Stimulated activated CD4-positive, alpha-beta T cell treated with anti-CD3 and anti-CD28 coated beads, Interleukin-4, amount 100 ng/mL, for 48 hours (primary cell): ENCODE results near the gene ZCCHC24.
"Not testable (repeated sequence)": the region's sequence is repeated elsewhere in the genome, so short reads cannot be mapped to it uniquely, and the experiment has no call there.

Experiments used
- DNase-seq, 2 donors: peaks; one replicate each; pipeline ENCODE4 v3.0.0-alpha.2; 2020; ENCODE audit warnings: low read depth in 2 of 2

Gene ZCCHC24

DNA sequence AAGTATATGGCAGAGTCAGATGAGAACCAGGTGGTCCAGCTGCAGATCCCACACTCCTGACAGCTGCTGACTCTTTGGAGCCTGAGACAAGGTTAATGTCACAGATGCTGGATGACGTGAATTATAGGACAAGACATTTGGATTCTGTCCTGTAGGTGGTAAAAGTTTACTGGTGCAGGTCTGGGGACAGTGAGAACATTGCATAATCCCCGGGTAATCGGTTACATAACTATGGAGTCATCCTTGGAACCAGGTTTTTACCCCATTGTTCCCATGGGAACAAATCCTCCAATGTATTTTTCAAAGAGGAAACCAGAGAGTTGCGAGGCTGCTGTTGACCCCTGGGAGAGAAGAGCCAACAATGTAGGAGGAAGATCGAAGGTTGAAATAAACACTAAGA, 27.5 kb upstream of the ZCCHC24 start:
- DNase-seq = no peak

DNA sequence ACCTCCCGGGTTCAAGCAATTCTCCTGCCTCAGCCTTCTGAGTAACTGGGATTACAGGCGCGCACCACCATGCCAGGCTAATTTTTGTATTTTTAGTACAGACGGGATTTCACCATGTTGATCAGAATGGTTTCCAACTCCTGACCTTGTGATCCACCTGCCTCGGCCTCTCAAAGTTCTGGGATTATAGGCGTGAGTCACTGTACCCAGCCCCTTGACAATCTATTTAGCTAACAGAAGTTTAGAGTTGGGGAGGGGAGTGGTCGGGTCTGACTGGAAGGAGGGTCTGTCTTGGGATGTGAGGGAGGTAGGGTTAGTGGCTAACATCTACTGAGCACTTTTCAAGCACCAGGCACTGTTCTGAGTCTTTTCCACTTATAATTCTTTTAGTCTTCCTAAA, 27.0 kb upstream of the ZCCHC24 start:
- DNase-seq = no peak

DNA sequence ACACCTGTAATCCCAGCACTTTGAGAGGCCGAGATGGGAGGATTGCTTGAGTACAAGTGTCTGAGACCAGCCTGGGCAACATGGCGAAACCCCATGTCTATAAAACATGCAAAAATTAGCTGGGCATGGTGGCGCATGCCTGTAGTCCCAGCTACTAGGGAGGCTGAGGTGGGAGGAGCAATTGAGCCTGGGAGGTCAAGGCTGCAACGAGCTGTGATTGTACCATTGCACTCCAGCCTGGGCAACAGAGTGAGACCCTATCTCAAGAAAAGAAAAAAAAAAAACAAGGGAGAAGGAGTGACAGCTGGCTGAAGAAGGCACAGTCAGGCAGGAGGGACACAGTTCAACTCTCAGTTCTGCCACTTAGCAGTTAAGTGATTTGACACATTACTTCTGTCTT, 26.4 kb upstream of the ZCCHC24 start:
- no peak for DNase-seq

DNA sequence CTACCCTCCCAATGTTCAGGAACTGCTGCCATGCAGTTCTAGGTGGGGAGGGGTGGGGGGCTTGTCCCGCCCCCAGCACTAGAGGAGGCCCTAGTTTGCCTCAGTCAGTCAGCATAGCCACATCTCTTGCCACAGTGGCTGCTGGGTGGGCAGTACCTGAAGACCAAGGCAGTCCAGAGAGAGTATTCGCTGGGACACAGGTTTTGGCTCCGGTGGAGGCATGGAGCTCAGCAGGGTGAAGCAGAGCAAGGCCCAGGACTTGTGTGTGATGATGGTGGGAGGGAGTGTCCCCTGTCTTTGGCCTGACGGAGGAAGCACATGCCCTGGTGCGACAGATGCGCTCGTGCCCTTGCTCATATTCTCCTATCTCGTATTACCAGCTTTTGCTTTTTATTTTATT, 24.7 kb upstream of the ZCCHC24 start:
- no peak for DNase-seq

DNA sequence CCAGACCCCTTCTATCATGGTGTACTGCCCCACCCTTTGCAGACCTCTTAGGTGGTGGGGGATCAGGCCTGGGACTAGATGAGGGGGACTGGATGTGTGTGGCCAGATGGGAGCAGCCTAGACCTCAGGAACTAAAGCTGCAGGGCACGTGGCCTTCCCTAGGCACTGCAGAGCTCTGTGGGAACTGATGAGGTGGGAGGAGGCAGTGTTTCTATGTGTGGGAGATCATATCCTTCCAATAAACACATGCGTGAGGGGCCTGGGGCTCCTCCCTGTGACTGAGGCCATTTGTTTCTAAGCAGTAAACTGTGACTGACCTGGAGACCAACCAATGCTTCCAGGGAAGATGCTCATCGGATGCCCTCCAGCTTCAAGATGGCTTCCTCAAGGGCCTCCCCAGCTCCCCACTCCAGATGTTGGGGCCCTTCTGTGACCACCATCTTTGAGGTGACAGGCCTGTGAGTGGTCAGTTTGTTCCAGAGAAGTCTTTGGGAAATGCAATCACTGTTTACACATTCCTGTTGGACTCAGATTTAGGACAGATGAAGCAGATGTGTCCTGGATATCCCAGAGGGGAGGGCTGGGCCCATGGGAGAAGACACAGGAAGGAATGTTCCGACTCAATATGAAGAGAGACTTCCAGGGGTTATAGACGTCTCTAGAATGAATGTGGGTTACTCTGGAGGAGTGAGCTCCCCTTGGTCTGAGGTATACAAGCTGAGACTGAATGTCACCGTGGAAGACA, 23.6 kb upstream of the ZCCHC24 start:
- DNase-seq = no peak

DNA sequence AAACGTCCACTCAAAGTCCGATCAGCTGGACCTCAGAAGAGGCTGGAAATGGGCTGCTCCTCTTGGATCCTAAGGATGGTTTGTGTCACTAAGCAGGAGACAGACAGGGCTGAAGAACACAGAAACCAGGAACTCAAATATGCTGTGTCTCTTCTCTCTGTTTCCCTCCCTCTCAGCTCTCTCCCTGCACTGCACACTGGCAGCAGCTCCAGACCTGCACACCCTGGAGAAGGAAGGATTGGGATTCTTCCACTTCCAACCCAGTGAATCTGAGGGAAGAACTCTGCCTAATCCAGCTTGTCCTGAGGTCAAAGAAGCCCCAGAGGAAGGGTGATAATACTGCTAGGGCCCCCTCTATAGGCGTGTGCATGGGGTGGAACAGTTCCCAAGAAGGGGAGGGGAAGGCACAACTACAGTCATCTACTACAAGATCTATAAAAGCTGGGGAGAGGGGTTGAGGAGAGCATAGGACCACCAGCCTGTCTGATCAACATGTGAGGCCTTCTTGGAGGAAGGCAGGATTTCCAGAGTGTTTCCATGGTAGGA, 22.7 kb upstream of the ZCCHC24 start:
- no peak for DNase-seq

DNA sequence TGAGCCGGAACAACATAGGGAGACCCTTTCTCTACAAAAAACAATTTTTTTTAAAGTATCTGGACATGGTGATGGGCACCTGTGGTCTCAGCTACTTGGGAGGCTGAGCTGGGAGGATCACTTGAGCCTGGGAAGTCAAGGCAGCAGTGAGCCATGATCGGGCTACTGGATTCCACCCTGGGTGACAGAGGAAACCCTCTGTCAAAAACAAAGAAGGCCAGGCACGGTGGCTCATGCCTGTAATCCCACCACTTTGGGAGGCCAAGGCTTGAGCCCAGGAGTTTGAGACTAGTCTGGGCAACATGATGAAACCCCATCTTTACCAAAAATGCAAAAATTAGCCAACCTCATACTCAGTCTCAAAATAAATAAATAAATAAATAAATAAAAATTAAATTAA, 19.9 kb upstream of the ZCCHC24 start:
- no peak for DNase-seq

DNA sequence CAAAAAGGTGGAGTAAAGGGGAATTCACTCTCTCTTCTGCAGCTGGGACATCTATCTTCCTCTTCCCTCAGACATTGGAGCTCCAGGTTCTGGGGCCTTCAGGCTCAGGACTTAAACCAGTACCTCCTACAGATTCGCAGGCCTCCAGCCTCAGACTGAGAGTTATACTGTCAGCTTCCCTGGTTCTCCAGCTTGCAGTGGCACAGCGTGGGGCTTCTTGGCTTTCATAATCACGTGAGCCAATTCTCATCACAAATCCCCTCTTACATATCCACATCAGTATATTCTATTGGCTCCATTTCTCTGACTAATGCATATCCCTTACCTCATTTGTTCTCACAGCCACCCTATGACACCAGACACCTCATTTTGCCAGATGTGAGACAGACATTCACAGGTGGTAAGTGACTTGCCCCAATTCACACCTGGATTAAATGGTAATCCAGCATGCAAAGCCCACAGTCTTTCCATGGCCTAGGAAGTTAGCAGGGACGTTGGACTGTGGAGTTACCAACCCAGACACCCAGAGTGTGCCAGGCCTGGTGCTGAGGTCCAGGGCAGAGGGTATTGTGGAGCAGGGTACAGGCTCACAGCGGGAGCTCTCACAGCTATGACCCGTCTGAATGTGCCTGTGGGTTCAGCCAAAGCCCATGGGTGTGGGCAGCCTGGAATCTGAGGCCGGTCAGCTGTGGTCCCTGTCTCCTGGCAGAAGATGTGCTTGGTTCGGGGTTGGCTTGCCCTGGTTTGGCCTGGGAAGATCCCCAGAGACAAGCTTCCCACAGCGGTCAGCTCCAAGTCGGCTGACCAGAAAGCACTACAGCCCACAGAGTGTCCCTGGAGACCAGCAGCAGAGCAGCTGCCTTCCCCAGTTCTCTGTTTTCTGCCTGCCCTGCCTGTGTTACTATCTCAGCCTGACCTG, 18.4 kb upstream of the ZCCHC24 start:
- DNase-seq = no peak

DNA sequence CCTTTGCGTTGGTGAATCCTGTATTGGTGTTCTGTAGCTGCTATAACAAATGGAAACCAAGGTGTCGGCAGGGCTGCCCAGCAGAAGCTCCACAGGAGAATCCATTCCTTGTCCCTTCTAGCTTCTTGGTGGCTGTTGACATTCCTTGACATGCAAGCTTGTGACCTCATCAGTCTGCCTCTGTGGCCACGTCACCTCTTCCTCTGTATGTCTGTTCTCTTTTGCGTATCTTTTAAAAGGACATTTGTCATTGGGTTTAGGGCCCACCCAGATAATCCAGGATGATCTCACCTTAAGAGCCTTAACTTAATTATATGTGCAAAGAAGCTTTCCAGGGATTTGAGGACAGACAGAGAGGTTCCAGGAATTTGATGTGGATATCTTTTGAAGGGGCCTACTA, 15.3 kb upstream of the ZCCHC24 start:
- no peak for DNase-seq

DNA sequence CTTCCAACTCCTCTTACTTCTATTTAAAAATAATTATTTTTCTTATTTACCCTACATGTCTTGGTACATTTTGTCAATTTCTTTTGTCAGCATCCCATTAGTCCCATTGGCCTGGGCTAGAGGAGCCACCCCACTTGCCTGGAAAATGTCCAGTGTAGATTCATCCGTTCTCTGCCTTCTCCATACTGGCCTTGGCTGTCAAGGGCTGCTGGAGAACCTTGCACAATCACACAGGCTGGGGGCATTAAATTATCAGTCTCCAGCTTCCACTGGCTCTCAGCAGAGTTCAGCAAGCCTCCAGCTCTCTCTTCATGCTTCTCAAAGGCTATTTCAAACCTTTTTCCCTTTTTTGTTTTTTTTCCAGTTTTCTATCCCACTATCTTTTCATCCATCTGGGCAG, 13.8 kb upstream of the ZCCHC24 start:
- DNase-seq = no peak

DNA sequence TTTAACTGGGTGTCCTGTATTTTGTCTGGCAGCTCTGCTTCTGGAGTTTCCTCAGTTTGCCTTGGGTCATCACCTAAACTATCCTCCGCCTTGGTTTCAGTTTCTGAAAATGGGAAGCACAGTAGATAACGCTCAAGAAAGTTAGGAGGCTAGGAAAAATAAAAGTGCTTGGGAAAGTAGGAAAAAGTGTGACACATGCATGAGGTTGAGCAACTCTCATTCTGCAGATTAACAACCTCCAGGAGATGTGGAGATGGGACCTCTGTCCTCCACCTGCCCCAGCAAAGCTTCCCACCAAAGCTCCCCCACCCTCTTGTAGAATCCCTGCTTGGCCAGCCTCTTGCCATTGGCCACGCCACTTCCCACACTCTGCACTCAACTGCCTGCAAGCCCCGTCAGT, 13.1 kb upstream of the ZCCHC24 start:
- no peak for DNase-seq

DNA sequence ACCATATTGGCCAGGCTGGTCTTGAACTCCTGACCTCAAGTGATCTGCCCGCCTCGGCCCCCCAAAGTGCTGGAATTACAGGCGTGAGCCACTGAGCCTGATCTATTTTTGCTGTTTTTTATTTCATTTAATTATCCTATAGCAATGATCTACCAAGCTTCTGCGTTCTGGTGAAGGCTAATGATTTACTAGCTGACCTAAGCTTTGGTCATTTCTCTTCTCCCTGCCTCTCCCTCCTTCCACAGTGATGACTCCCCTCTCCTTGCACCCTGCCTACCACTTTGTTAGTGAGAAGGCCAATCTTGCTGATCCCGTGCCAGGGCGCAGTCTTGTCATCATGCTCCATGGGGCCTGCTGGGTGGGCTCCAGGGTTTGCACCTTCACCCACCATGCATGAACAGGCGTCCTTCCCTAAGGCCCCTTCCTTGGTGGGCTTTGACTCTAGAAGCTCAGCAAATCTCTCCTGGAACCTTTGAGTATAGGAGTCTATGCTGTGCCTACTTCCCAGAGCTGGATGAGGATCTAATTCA, 11.9 kb upstream of the ZCCHC24 start:
- no peak for DNase-seq

DNA sequence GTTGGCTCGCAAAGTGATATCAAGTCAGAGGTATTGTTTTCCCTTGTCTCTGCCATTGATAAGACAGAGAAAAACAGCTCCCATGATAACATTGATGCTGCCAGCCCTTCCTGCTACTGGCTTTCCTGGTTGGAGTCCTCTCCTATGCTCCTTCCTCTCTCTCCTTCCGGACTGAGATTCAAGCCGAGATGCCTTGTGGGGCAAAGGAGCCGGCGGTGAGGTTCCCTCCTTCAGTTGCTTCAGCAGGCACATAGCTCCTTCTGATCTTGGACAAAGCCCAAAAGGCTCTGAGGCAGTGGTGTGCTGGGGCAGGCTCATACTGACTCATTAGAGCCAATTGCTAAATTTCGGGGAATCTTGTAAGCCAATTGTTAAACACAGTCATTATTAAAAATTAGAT, 8.8 kb upstream of the ZCCHC24 start:
- no peak for DNase-seq

DNA sequence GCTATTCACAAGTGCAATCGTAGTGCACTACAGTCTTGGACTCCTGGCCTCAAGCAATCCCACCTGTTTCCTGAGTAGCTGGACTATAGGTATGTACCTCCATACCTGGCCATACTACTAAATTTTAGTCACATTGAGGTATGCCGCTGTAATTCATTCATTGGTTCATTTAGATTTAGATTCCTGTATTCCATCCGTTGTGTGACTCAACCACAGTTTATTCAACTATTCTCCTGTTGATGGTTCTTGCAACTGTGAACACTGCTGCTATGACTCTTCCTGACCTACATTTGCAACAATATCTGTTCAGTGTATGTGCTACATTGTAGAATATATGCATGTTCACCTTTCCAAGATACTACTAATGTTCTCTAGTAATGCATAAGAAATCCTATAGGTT, 8.0 kb upstream of the ZCCHC24 start:
- DNase-seq = no peak

DNA sequence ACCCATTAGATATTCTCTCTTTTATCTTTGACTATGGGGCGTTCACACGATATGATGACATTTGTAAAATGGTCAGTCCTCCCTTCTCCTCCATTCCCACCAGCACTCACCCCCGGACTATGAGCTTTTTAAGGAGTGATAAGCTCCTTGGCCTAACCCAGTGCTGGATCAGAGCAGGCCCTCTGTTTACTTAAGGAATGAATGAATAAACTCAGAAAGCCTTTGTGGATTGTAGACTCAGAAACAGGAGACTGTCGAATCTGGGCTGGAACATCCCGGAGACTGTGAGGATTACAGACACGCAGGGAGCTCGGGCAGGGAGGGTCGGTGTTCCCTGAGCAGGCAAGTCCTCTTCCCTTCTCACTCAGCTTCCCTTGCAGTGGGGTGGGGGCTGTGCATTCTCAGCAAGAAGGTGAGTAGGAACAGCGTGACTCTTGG, 6.8 kb upstream of the ZCCHC24 start:
- no peak for DNase-seq

DNA sequence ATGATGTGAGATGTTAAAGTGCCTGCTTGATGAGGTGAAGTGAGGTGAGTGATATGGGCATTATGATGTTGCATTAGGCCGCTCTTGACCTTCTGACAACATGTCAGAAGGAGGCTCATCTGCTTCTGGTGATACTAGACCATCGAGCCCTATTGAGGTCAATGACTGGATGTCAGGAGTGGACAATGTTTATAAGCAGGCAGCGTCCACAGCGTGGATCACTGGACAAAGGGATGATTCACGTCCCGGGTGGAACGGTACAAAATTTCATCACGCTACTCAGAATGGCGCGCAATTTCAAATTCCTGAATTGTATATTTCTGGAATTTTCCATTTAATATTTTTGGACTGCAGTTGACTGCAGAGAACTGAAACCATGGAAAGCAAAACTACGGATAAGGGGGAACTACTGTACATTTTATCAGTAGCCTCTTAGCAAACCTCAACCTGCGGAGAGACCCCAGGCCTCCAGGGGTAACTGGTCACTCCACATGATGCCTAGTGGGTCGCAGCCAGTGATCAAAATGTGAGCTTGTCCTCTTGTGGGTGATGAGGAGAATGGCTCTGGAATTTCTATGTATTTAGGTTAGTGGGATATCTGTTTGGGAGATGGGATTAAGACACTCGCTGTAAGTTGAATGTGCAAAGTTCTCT, 5.7 kb upstream of the ZCCHC24 start:
- DNase-seq = no peak

DNA sequence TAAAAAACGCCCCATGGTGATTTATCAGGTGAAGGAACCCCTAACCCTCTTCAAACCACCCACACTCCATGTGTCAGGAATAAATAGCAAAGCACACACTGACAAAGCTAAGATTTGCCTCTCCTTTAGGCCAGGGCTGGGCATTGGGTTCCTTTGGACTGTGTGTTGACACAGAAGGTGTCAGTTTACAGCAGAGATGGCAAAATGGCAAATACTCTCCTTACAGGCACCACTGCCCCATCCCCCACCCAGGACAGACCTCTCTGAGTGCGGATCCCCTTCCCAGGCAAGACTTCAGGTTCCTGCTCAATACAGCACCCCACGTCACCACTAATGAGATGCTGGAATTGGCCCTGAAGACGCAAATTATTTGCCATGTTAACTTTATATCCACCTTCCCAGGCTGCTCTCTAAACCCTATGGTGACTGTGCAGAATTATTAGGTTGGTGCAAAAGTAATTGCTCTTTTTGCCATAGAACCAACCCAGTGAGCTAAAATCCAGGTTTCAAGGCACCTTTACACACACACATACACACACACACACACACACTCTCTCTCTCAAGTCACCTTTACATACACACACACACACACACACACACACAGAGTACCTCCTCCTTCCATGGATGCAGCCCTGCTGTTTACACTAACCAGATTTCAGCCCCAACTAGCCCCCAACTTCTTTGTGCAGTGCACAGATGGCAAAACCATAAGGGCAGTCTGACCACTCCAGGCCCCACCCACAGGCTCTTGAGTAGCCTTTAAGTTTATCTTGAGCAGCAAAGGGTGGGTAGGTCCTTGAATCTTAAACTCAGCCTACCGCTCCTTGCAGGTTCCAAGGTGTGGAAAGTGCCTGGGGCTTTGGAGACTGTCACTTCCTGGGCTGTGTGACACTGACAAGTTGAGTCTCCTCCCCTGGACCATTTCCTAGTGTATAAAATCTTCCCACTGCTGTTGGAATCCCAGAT, 4.0 kb upstream of the ZCCHC24 start:
- no peak for DNase-seq

DNA sequence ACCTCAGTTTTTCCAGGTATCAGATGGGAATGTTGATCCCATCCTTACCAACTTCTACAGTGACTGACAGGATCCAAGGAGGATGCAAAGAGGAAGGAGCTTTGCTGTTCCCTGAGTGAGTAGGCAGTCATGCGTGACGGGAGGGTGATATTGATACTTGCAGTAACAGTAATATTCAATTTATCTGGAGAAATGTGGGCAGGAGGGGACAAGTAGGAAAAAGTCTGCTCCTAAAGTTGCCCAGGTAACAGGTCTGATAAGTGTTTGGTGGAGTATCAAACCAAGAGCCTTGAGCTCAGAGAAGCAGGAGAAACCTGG, 3.3 kb upstream of the ZCCHC24 start:
- no peak for DNase-seq

DNA sequence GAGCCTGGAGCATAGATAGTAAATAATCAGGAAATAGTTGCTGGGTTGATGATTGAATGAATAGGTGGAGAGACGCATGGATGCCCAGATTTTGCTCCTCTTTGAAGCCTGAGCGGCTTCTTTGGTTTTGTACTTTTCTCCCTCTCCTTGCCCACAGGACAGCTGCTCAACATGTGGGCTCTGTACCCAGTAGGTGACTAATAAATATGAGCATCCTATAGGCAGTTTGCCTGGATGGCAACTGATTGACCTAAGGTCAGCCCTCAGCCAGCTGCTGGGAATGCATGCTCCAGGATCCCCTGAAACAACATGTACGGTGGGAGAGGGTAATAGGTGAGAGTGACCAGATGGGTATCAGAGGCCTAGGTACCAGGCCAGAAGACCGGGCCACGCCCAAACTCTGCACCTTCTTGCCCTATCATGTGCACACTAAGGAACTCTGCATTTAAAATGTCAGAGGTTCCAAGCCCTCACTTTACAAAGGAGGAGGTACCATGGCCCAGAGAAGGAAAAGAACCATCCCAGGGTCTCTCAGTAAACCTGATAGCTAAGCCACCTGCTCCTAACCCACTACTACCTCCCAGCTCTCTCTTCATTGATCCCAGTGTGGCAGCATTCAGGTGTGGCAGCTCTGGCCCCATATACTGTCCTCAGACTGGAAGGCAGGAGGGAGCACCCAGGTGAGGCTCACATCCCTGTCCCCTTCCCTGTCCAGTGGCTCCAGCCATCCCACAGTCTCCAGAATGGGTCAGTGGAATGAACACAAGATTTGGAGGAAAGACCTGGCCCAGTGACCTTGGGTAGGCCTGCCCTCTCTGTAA, 2.7 kb upstream of the ZCCHC24 start:
- no peak for DNase-seq

DNA sequence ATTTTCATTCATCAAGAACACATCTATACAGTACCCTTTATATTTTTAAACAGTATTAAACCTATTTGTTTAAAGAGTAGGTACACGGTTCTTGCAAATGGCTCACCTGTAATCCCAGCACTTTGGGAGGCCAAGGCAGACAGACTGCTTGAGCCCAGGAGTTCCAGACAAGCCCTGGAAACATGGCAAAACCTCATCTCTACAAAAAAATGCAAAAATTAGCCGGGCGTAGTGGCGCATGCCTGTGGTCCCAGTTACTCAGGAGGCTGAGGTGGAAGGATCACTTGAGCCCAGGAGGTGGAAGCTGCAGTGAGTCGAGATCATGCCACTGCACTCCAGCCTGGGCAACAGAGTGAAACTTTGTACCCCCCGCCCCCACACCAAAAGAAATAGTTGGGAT, 1.8 kb upstream of the ZCCHC24 start:
- not testable (repeated sequence) for DNase-seq
